Lower lobe of right lung (tissue), 2 donors: ENCODE results near the gene DIPK2B. TPM values are rescaled to one million over a fixed set of nuclear protein-coding genes. Genes with fewer than 3 reads are reported as not detected.

ENCODE experiments used
- ATAC-seq, 2 donors: fragments of 200-7000 bp; cut with Tn5 transposase; one replicate each; pipeline ENCODE4 v1.9.1; 2020 to 2022; ENCODE audit warnings: mild to moderate bottlenecking in 2 of 2, moderate library complexity in 2 of 2
- DNase-seq: peaks from one replicate; pipeline ENCODE4 v3.0.0-alpha.2; 2020
- H3K27ac ChIP-seq: fragments of 200-600 bp; one replicate; pipeline ENCODE4 v1.8.0; 2022
- H3K27me3 ChIP-seq: fragments of 200-600 bp; one replicate; pipeline ENCODE4 v1.8.0; 2022; ENCODE audit warnings: low read depth
- H3K36me3 ChIP-seq: fragments of 200-600 bp; one replicate; pipeline ENCODE4 v1.8.0; 2022; ENCODE audit warnings: mild to moderate bottlenecking
- H3K4me1 ChIP-seq: fragments of 200-600 bp; one replicate; pipeline ENCODE4 v1.8.0; 2022
- H3K4me3 ChIP-seq: fragments of 200-600 bp; one replicate; pipeline ENCODE4 v1.8.0; 2022; ENCODE audit warnings: mild to moderate bottlenecking
- H3K9me3 ChIP-seq: fragments of 200-600 bp; one replicate; pipeline ENCODE4 v1.8.0; 2022
- intact Hi-C: fragments of 100-400 bp; cut with DNase I; formaldehyde crosslinking; loops from one replicate; pipeline ENCODE4 v1.11.0; 2022
- total RNA-seq: library from RNA; stranded (reverse); fragmentation: NEBNext Ultra II Directional; extraction: Animal tissue kit (Norgen Biotek cat#: 25700); gene quantifications from one replicate; pipeline ENCODE4 v1.2.1, GENCODE V29; 2021
- TF ChIP-seq, protein P1 (sequence below): fragments of 200-600 bp; IDR thresholded peaks from one replicate; pipeline ENCODE4 v1.8.0; 2022; ENCODE audit warnings: antibody characterized with exemption, mild to moderate bottlenecking
- donor health status: DM: no; HTN: yes; CAD: no; lungs with severe emphysema.

The DIPK2B gene
- total RNA-seq, 1 donor from 2014 or later, result 14.4 TPM

DNA sequence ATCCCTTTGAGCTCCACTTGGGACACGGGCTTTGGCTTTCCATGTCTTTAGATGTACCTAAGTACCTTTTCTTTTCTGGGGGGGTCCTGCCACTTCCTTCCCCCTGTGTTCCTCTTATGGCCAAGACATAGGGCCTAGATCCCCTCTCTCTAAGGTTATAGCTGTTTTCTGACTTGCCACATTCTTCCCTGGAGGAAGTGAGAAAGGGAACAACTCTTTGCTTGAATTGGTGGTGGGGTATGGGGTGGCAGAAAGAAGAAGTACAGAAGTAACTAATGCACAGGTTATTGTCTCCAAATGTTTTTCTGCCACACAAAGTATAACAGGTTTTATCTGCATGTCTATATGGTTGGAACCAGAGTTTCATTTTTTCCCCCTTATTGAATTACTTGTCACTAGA is 29.7 kb upstream of the DIPK2B start:
- TF ChIP-seq, protein P1, sequence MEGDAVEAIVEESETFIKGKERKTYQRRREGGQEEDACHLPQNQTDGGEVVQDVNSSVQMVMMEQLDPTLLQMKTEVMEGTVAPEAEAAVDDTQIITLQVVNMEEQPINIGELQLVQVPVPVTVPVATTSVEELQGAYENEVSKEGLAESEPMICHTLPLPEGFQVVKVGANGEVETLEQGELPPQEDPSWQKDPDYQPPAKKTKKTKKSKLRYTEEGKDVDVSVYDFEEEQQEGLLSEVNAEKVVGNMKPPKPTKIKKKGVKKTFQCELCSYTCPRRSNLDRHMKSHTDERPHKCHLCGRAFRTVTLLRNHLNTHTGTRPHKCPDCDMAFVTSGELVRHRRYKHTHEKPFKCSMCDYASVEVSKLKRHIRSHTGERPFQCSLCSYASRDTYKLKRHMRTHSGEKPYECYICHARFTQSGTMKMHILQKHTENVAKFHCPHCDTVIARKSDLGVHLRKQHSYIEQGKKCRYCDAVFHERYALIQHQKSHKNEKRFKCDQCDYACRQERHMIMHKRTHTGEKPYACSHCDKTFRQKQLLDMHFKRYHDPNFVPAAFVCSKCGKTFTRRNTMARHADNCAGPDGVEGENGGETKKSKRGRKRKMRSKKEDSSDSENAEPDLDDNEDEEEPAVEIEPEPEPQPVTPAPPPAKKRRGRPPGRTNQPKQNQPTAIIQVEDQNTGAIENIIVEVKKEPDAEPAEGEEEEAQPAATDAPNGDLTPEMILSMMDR, result no peak
- intact Hi-C loops, result no loop called here
- no peaks in the 10 kb centered on the region for H3K4me1 ChIP-seq
- no peak overlapping the region for H3K27ac ChIP-seq
- H3K9me3 ChIP-seq, result no peaks in the 10 kb centered on the region
- no peaks in the 10 kb centered on the region for H3K36me3 ChIP-seq
- ATAC-seq (no peak), DNase-seq (no peak)
- H3K4me3 ChIP-seq, result no peak overlapping the region
- H3K27me3 ChIP-seq, result no peaks in the 10 kb centered on the region

DNA sequence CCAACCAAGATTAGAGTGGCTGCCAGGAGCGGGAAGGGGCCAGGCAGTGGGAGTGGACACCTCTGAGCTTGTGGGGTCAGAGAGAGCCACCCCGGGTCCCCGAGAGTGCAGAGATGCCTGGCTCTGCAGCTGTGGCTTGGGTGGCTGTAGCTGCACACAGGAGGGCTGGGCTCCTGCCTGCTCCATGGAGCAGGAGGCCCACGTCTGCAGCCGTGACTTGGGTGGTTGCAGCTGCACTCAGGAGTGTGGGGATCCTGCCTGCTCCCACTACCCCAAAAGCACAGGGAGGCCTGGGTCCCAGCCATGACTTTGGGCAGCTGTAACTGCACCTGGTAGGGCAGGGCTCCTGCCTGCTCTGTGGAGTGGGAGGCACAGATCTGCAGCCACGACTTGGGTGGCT is 28.7 kb upstream of the DIPK2B start:
- H3K4me1 ChIP-seq, result no peaks in the 10 kb centered on the region
- TF ChIP-seq, protein P1, result no peak
- H3K9me3 ChIP-seq, result no peaks in the 10 kb centered on the region
- ATAC-seq (no peak), DNase-seq (no peak)
- no peaks in the 10 kb centered on the region for H3K36me3 ChIP-seq
- intact Hi-C loops, result no loop called here
- H3K27ac ChIP-seq, result no peak overlapping the region
- no peaks in the 10 kb centered on the region for H3K27me3 ChIP-seq
- no peak overlapping the region for H3K4me3 ChIP-seq

DNA sequence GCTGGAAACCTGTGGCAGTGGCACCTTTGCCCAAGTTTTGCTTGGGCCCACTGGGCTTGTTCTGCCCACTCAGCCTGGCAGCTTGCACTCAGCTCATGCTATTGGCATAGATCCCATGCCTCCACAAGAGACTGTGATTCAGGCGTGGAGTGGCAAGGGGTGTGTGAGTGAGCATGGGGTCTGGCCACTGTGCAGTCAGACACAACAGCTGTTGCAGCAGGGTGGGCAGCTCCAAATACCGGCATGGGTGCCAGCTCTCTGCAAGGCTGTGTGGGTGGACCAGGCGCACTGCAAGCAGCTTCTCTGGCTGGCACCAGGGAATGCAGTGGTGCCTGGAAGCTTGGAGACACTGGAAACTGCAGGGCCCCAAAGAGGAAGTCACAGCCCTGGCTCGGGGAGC is 27.4 kb upstream of the DIPK2B start:
- H3K4me3 ChIP-seq, result no peak overlapping the region
- H3K4me1 ChIP-seq, result no peaks in the 10 kb centered on the region
- DNase-seq (no peak), ATAC-seq (no peak)
- TF ChIP-seq, protein P1, result no peak
- H3K27me3 ChIP-seq, result no peaks in the 10 kb centered on the region
- intact Hi-C loops, result no loop called here
- H3K27ac ChIP-seq, result no peak overlapping the region
- H3K36me3 ChIP-seq, result no peaks in the 10 kb centered on the region
- H3K9me3 ChIP-seq, result no peaks in the 10 kb centered on the region

DNA sequence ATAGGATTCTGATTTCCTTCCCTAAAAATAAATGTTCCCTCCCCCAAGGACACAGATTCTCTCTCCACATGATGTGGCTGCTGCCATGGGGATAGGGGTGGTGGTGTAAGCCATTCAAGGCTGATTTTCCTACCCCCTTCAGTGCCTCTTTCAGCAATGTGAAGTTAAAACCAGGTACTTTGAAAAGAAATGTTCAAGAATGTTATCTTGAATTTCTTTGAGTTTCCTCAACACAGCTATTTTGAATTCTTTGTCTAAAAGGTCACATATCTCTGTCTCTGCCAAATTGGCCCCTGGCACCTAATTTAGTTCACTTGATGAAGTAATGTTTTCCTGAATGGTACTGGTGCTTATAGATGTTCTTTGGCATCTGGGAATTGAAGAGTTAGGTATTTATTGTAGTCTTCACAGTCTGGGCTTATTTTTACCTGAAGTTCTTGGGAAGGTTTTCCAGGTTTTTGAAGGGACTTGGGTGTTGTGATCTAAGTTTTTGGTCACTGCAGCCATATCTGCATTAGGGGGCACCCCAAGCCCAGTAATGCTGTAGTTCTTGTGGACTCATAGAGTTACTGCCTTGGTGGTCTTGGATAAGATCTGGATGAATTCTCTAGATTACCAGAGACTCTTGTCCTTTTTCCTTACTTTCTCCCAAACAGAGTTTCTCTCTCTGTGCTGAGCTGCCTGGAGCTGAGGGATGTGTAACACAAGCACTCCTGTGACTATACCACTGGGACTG is 7.6 kb upstream of the DIPK2B start:
- TF ChIP-seq, protein P1, result no peak

DNA sequence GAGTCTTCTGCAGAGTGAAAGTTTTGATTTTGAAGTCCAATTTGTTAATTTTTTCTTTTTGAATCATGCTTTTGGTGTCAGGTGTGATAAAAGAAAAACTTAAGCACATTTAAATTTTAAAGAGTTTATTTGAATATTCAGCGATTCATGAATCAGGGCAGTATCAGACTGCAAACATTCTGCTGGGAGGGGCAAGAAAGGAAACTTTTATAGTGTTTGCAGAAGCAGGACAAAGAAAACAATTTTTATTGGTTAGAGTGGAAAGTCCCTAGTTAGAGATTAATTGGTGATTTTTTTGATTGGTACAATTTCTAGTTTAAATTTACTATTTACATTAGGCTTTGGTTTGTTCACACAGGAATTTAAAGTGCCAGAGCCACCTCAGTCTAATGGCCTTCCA is 1.5 kb upstream of the DIPK2B start:
- DNase-seq, result no peak
- TF ChIP-seq, protein P1, result no peak
- Histone ChIP-seq H3K36me3 (no peaks in the 10 kb centered on the region), H3K4me1 (no peaks in the 10 kb centered on the region), H3K9me3 (no peaks in the 10 kb centered on the region), H3K27ac (no peak overlapping the region), H3K27me3 (no peaks in the 10 kb centered on the region), H3K4me3 (no peak overlapping the region)
- intact Hi-C loops, result no loop called here
- ATAC-seq, result no peak

More for the DNA sequence above, 7.6 kb upstream of the DIPK2B start:
- H3K27me3 ChIP-seq, result no peaks in the 10 kb centered on the region
- H3K4me3 ChIP-seq, result no peak overlapping the region
- no peak for ATAC-seq
- intact Hi-C loops, result no loop called here
- no peak overlapping the region for H3K27ac ChIP-seq
- H3K36me3 ChIP-seq, result no peaks in the 10 kb centered on the region
- no peak for DNase-seq
- H3K9me3 ChIP-seq, result no peaks in the 10 kb centered on the region
- no peaks in the 10 kb centered on the region for H3K4me1 ChIP-seq
